GM18526 (cell line): ENCODE measurements around the gene LRRC31.

Source experiments
- POLR2A ChIP-seq: IDR thresholded peaks from 3 replicates; pipeline ENCODE4 v1.6.1; 2011; ENCODE audit not compliant: insufficient read length; ENCODE audit errors: extremely low read depth

The LRRC31 gene

GRCh38 chr3:169869484-169870220, at the start of gene LRRC31:
TSS of gene LRRC31 (minus strand) at chr3:169869935. CDS start at chr3:169869807, 128 bp downstream.
- no peak for TF ChIP-seq POLR2A

GRCh38 chr3:169914321-169914720, 44.6 kb upstream of the LRRC31 start:
- TF ChIP-seq POLR2A = no peak

- TF ChIP-seq POLR2A = no peak
These were observed 43.6 kb upstream of the LRRC31 start for GRCh38 chr3:169913323-169913722.

GRCh38 chr3:169911272-169911671, 41.5 kb upstream of the LRRC31 start, which contains the start of gene SAMD7:
TSS of gene SAMD7 (plus strand) at chr3:169911572. CDS start at chr3:169919499, 7,927 bp downstream.
- no peak for TF ChIP-seq POLR2A

DNA sequence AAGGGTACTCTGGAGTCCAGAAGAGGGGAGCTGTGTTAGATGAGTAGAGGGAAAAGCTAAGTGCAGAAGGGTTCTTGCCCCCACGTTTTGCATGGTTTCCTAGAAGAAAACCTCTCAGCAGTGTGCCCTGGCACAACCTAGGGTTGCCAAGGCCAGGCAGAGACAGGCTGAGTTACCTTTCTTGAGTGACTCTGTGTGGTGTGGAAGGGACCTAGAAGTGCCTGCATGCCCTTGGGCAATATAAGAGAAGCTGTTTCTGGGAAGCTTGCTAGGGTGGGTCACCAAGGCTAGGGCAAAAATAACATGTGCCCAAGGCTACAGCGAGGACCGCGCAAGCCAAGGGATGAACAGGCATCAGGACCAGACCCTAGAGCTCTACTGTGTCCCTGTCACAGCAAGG, 38.2 kb upstream of the LRRC31 start:
- no peak for TF ChIP-seq POLR2A

- no peak for TF ChIP-seq POLR2A
These were observed 37.7 kb upstream of the LRRC31 start for GRCh38 chr3:169907476-169907875.

DNA sequence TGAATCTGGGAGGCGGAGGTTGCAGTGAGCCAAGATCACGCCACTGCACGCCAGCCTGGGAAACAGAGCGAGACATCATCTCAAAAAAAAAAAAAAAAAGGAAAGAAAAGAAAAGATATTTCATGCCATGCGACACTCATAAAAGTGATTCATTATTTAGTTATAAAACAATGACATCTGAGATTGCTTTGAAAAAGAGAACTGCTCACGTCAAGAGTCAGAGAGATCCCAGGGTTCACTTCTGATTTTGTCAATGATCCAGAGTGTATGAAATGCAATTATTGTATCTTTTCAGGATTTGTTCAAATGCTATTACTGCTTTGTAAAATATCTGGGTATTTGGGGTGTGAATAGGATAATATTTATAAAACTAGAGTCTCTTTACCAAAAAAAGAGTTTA, 35.7 kb upstream of the LRRC31 start:
- no peak for TF ChIP-seq POLR2A

DNA sequence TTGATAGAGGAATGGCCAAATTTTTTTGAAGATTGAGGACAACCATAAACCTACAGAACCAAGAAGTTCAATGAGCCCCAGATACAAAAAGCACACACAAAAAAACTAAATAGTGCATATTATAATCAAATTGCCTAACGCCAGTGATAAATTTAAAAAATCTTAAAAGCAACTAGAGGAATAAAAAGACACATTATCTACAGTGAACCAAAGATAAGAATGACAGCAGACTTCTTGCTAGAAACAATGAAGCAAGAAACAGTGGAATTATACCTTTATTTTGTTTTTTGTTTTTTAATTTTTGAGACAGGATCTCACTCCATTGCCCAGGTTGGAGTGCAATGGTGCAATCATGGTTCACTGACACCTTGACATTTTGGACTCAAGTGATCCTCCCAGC, 31.7 kb upstream of the LRRC31 start:
- TF ChIP-seq POLR2A = no peak

DNA sequence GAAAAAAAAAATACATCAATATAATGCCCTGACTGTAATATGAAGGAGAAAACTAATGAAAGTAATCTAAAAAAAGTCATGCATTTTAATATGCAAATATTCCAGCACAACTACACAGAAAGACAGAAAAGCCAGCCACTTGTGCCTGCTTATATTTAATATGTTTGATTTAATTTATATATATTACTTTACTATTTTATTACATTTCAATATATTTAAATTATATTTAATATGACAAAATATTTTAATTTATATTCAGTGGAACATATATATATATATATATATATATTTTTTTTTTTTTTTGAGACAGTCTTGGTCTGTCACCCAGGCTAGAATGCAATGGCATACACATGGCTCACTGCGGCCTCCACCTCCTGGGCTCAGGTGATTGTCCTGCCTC, 27.5 kb upstream of the LRRC31 start:
- TF ChIP-seq POLR2A = no peak

- no peak for TF ChIP-seq POLR2A
These were observed 25.3 kb upstream of the LRRC31 start for GRCh38 chr3:169895072-169895471.

GRCh38 chr3:169894110-169894509, 24.4 kb upstream of the LRRC31 start:
- no peak for TF ChIP-seq POLR2A

- no peak for TF ChIP-seq POLR2A
These were observed 22.2 kb upstream of the LRRC31 start for GRCh38 chr3:169891886-169892285.

DNA sequence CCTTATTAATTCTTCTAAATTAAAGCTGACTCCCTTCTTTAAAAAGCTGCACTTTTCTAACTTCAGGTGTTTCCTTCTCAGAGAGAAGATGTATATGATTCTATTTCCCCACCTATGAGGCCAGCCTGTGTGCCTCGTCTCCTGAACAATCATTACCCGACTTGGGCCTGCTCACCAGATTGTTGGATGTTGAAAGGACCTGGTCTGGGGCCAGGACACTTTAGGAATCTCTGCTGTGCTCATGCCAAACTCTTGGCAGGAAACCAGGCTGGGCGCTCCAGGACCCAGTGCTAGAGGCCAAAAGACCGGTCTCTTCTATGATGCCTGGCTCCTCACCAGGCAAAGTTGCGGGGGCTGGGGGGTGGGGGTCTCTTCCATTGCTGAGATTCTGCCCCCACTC, 16.9 kb upstream of the LRRC31 start:
- TF ChIP-seq POLR2A = no peak

DNA sequence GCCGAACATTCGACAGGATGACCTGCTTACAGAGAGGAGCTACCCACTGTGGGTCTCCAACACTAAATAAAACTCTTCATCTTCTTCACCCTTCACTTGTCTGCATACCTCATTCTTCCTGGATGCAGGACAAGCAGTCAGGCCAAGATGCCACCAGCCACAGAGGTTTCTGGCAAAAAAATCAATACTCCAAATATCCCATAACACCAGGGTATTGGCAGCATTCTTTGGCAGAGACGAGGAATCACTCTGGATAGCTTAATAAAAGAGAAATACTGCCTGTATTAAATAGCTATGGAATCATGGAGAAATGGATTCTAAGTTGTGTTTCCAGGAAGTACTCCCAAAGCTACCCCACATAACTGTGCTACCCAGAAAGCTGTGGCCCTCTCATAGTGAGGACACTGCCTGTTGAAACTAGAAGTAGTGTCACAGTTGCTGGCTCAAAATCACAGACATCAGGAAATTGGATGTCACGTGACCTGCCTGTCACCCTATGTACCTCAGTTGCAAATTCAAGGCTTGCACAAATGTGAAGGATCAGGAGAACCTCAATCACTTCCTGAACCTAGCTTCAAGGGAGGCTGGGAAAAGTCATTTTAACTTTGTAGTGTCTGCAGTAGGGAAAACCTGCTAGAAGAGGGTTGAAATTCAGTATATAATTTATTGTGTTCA, 11.0 kb upstream of the LRRC31 start:
- no peak for TF ChIP-seq POLR2A

DNA sequence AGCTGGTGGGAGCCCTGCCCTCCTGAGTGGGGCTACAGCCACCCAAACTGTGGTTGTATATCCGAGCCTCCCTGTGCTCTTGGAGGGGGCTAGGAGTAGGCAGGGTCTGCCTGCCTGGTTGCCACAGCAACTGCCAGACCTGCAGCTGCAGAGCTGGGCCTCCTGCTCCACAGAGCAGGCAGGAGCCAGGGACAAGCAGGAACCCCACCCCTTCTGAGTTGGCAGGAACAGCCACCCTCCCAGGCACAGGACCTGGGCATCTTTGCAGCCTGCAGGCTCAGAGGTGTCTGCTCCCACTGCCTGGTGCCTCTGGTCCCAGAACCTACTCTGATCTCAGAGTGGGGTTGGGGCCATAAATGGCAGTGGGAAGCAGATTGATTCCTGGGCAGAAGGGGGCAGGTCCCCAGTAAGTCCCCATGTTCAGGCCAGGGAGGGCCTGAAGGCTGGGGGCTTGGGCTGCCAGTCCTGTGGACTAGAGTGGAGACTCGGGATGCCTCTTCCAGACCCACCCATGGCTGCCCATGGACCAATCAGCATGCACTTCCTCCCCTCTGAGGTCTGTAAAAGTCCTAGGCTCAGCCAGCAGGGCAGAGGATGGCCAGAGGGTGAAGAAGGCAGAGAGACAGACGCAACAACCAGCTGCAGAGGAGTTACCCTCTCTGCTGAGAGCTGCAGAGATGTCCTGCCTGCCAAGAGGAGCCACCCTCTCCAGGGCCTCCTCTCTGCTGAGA, 10.3 kb upstream of the LRRC31 start:
- TF ChIP-seq POLR2A = no peak

DNA sequence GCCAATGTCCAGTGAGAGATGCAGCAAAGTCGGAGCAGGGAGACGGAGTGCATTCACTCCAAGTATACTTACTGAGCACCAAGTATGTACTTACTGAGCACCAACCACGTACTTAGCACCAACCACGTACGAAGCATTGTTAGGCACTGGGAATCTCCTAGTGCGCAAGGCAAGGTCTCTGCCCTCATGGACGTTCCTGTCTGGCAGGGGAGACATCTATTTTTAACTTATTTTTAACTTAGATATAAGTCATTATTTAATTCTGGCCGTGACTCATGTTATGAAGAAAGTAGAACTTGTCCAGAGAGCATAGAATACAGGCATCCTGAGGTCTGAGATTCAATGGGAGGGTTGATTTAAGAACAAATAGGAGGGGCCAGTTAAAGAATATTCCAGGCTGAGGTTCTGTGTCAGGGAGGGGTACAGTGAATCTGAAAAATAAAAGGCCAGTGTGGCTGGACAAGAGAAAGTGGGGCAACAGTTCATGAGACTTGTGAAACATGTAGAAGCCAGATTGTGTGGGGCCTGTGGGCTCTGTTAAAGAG, 9.3 kb upstream of the LRRC31 start:
- no peak for TF ChIP-seq POLR2A
